HepG2 (cell line): ENCODE results near the gene HECTD1. TPM values are rescaled to one million over a fixed set of nuclear protein-coding genes. Genes with fewer than 3 reads are reported as not detected.

ENCODE experiments used
- ATAC-seq: fragments of 200-7000 bp; cut with Tn5 transposase; 3 replicates; pipeline ENCODE4 v1.9.1; 2020; ENCODE audit warnings: mild to moderate bottlenecking, moderate library complexity
- BruUV-seq: library from RNA; stranded (reverse); fragments of 400-500 nt; replicated peaks from 2 replicates; lab custom pipeline; 2021; lab: Mats Ljungman, UMichigan
- CTCF ChIA-PET: fragments of 300-600 bp; formaldehyde crosslinking; extraction: SDS; loops from one replicate; lab custom pipeline; 2021; ENCODE audit warnings: low total read pairs, inconsistent platforms, low intra/inter-chr PET ratio; lab: Yijun Ruan, JAX
- POLR2A ChIA-PET: fragments of 350-600 bp; sonication (Branson Sonifier 250); formaldehyde crosslinking; loops from one replicate; lab custom pipeline; 2020; ENCODE audit warnings: antibody characterized with exemption, inconsistent platforms; lab: Yijun Ruan, JAX
- DNase-seq: peaks from one replicate; pipeline ENCODE4 v3.0.0-alpha.2; 2015; ENCODE audit warnings: low spot score
- FAIRE-seq: peaks from 3 replicates; lab custom pipeline; 2011; peaks lifted over from hg19 to GRCh38; lab: Jason Lieb, UNC
- H2AFZ ChIP-seq: one replicate; pipeline ENCODE4 v1.6.1; 2011; ENCODE audit warnings: low read length, inconsistent platforms
- H3K27ac ChIP-seq: fragments of 300-600 bp; 3 replicates; pipeline ENCODE4 v1.8.0; 2011; ENCODE audit warnings: mixed run types, mild to moderate bottlenecking, mixed read lengths, low read length, inconsistent platforms; ENCODE audit not compliant: insufficient read depth; ENCODE audit errors: extremely low read length
- H3K27me3 ChIP-seq, 2 experiments: fragments of 200-600 bp in 1 of 2; 2 replicates in 1 of 2; 3 replicates in 1 of 2; pipeline versions ENCODE4 v1.6.0 to v1.8.0; 2011; ENCODE audit warnings: low read length in 2 of 2, mild to moderate bottlenecking in 2 of 2, moderate library complexity in 2 of 2, inconsistent platforms in 1 of 2; ENCODE audit not compliant: insufficient read depth in 2 of 2, control insufficient read depth in 1 of 2
- H3K36me3 ChIP-seq, 2 experiments: fragments of 200-600 bp in 1 of 2; replicated peaks in 1 of 2; 2 replicates in 1 of 2; 3 replicates in 1 of 2; pipeline versions ENCODE4 v1.5.1 to v1.8.0; 2011; ENCODE audit warnings: low read length in 2 of 2, inconsistent platforms in 1 of 2; ENCODE audit not compliant: insufficient read depth in 2 of 2, control insufficient read depth in 1 of 2
- H3K4me1 ChIP-seq: 2 replicates; pipeline ENCODE4 v1.5.1; 2012; ENCODE audit warnings: low read length, inconsistent platforms; ENCODE audit not compliant: insufficient read depth
- H3K4me2 ChIP-seq: 2 replicates; pipeline ENCODE4 v1.6.0; 2011; ENCODE audit warnings: low read depth, low read length, inconsistent platforms
- H3K4me3 ChIP-seq, 3 experiments: fragments of 200-600 bp in 1 of 3; sonication (generic), shearing (Covaris generic) in 1 of 3; replicated peaks in 1 of 3; 2 replicates each; pipeline ENCODE4 v1.5.1; 2011 to 2016; ENCODE audit warnings: low read length in 3 of 3, inconsistent platforms in 2 of 3, low read depth in 2 of 3, mild to moderate bottlenecking in 2 of 3, control low read depth in 1 of 3, mixed read lengths in 1 of 3; ENCODE audit not compliant: insufficient read depth in 1 of 3
- H3K79me2 ChIP-seq: one replicate; pipeline ENCODE4 v1.6.1; 2011; ENCODE audit warnings: low read length, inconsistent platforms; ENCODE audit not compliant: insufficient read depth
- H3K9ac ChIP-seq: 2 replicates; pipeline ENCODE4 v1.6.0; 2011; ENCODE audit warnings: mild to moderate bottlenecking, low read depth, low read length, inconsistent platforms; ENCODE audit not compliant: insufficient read depth
- H3K9me3 ChIP-seq: 2 replicates; pipeline ENCODE4 v1.5.1; 2012; ENCODE audit warnings: mild to moderate bottlenecking, low read length
- H4K20me1 ChIP-seq: 2 replicates; pipeline ENCODE4 v1.6.0; 2011; ENCODE audit warnings: inconsistent platforms, mild to moderate bottlenecking, low read length, moderate library complexity; ENCODE audit not compliant: insufficient read depth
- HMGXB4 ChIP-seq, 2 experiments: sonication (generic) in 1 of 2; formaldehyde crosslinking in 1 of 2; IDR thresholded peaks; 2 replicates each; pipeline versions ENCODE4 v1.4.0 to v1.6.1; 2018 to 2020; ENCODE audit warnings: missing genetic modification reagents in 2 of 2, borderline replicate concordance in 1 of 2, low read depth in 1 of 2, mild to moderate bottlenecking in 1 of 2, missing biosample characterization in 1 of 2
- HNF1A ChIP-seq, 2 experiments: sonication (generic) in 1 of 2; formaldehyde crosslinking in 1 of 2; IDR thresholded peaks; 2 replicates each; pipeline versions ENCODE4 v1.4.0 to v1.6.1; 2016 to 2020; ENCODE audit warnings: borderline replicate concordance in 1 of 2, low read depth in 1 of 2, mild to moderate bottlenecking in 1 of 2, missing genetic modification reagents in 1 of 2
- NFE2L1 ChIP-seq: sonication (generic); formaldehyde crosslinking; IDR thresholded peaks from 2 replicates; pipeline ENCODE4 v1.4.0; 2020; ENCODE audit warnings: missing genetic modification reagents, mild to moderate bottlenecking, borderline replicate concordance
- SYNCRIP ChIP-seq: fragments of 200-400 bp; formaldehyde crosslinking; IDR thresholded peaks from 2 replicates; pipeline ENCODE4 v1.6.1; 2018; ENCODE audit warnings: mild to moderate bottlenecking, low read depth, low read length; ENCODE audit not compliant: insufficient read depth
- TAF1 ChIP-seq: sonication (generic); formaldehyde crosslinking; IDR thresholded peaks from 2 replicates; pipeline ENCODE4 v1.4.0; 2020; ENCODE audit warnings: missing genetic modification reagents
- YY1 ChIP-seq: IDR thresholded peaks from 2 replicates; pipeline ENCODE4 v1.6.1; 2011; ENCODE audit warnings: low read length, low read depth, moderate library complexity, mild to moderate bottlenecking; ENCODE audit not compliant: insufficient read depth, insufficient replicate concordance
- ZFP82 ChIP-seq: sonication (generic); formaldehyde crosslinking; IDR thresholded peaks from 2 replicates; pipeline ENCODE4 v1.5.1; 2020; ENCODE audit warnings: mild to moderate bottlenecking, missing genetic modification reagents, borderline replicate concordance
- ZFX ChIP-seq: sonication (generic); formaldehyde crosslinking; IDR thresholded peaks from 2 replicates; pipeline ENCODE4 v1.4.0; 2020; ENCODE audit warnings: mild to moderate bottlenecking, low read depth, missing genetic modification reagents, moderate library complexity
- ZNF121 ChIP-seq: sonication (generic); formaldehyde crosslinking; IDR thresholded peaks from 2 replicates; pipeline ENCODE4 v1.5.0; 2020; ENCODE audit warnings: mild to moderate bottlenecking, missing genetic modification reagents
- ZNF605 ChIP-seq: sonication (generic); formaldehyde crosslinking; IDR thresholded peaks from 2 replicates; pipeline ENCODE4 v1.8.0; 2022; ENCODE audit warnings: mild to moderate bottlenecking, missing genetic modification reagents
- ZNF800 ChIP-seq: sonication (generic); formaldehyde crosslinking; IDR thresholded peaks from 2 replicates; pipeline ENCODE4 v1.4.0; 2020; ENCODE audit warnings: missing genetic modification reagents
- ZSCAN12 ChIP-seq: sonication (generic); formaldehyde crosslinking; IDR thresholded peaks from 2 replicates; pipeline ENCODE4 v1.9.0; 2021; ENCODE audit warnings: mild to moderate bottlenecking, missing genetic modification reagents
- WGBS: methylation state at CpG from one replicate; pipeline ENCODE4 v1.1.6; 2017; ENCODE audit warnings: low lambda C conversion rate; 5-methylcytosine and 5-hydroxymethylcytosine counted together
- in situ Hi-C: cut with HindIII; loops from 2 replicates; pipeline ENCODE4 v1.10.0; 2017; ENCODE audit warnings: low pct_unique_long_range_greater_than_20kb; ENCODE audit not compliant: extremely low pct_ligation_motif_present
- intact Hi-C: fragments of 100-400 bp; cut with micrococcal nuclease; formaldehyde crosslinking; loops from one replicate; pipeline ENCODE4 v1.10.0; 2022; ENCODE audit not compliant: unreplicated experiment
- polyA plus RNA-seq, 8 experiments: library from polyadenylated mRNA; depleted of rRNA in 3 of 8; stranded (reverse) in 7 of 8; unstranded in 1 of 8; fragments of >200 nt; fragmentation: Illumina TruSeq in 4 of 8; extraction: Trizol in 4 of 8; gene quantifications; 2 replicates each; pipeline versions ENCODE4 v1.2.1 to v1.2.3, GENCODE V29; 2011 to 2016; ENCODE audit warnings: low read depth in 4 of 8, missing spikeins in 1 of 8, mixed read lengths in 1 of 8; ENCODE audit not compliant: insufficient read depth in 1 of 8
- total RNA-seq, 5 experiments: library from RNA; depleted of rRNA; stranded (reverse); fragments of >200 nt; fragmentation: Illumina TruSeq; extraction: Trizol; gene quantifications; 2 replicates each; pipeline ENCODE4 v1.2.3, GENCODE V29; 2016; ENCODE audit warnings: low read depth in 1 of 5

The HECTD1 gene
- total and polyA plus RNA-seq, 2 of the 13 experiments (the other 11 are each of a cell fraction or from before 2014, with no cell fraction given) = 312 to 560 TPM

- peaks cover 6 to 25% of the 10 kb centered on the region in 2 experiments for H3K36me3 ChIP-seq
- intact Hi-C loops (loop anchor here (1.0 to 10.0 kb wide), 6 partner anchors 121 to 999 kb away; partner anchors contain the start of genes AP4S1, DTD2, HEATR5A and RNU6-7), in situ Hi-C loops (loop anchor here (5.0 kb wide), 2 partner anchors 56 to 151 kb away; no protein-coding TSS in a partner anchor)
- CTCF ChIA-PET = no interaction called here
- H3K4me3 ChIP-seq = peak overlapping the region; percentile 89 to 96 (median 95)
- ATAC-seq (peak; percentile 34), FAIRE-seq (peak; percentile 85), DNase-seq (peak; percentile 99)
- H3K27ac ChIP-seq = peak overlapping the region; percentile 94
- H3K9ac ChIP-seq = peak overlapping the region; percentile 100
- peaks cover 22% of the 10 kb centered on the region for H4K20me1 ChIP-seq
- H3K4me1 ChIP-seq = peaks cover 55% of the 10 kb centered on the region
- H2AFZ ChIP-seq = no peak overlapping the region
- H3K27me3 ChIP-seq = no peaks in the 10 kb centered on the region; a peak in 1 of 5 replicates
- TSS peak; percentile 65 for BruUV-seq
- WGBS = under 1% methylated on average over 9 of the region's 9 CpGs
- peak overlapping the region; percentile 82 for H3K4me2 ChIP-seq
- H3K79me2 ChIP-seq = peaks cover 64% of the 10 kb centered on the region
- H3K9me3 ChIP-seq = no peaks in the 10 kb centered on the region
- POLR2A ChIA-PET = interaction anchor here (0.6 to 5.9 kb wide), 19 partner anchors 9 to 332 kb away, joined by 3 to 323 read pairs (median 9); partner anchors contain the start of genes AP4S1, COCH, HEATR5A and STRN3
- TF ChIP-seq TAF1 (CRISPR knock-in tag) (peak; percentile 68; the same call in 1 of the 2 replicates), HNF1A (IDR thresholded peaks at IDR 0.05; ENCODE audit: low read depth) (0 out of 2 replicates have a peak, but pooled peaks have one; percentile 23), HNF1A (CRISPR knock-in tag; IDR thresholded peaks at IDR 0.05; ENCODE audit: borderline replicate concordance) (peak; percentile 66; the same call in 1 of the 2 replicates), YY1 (peak; percentile 47), ZNF121 (no peak), HMGXB4 (CRISPR knock-in tag; IDR thresholded peaks at IDR 0.05; ENCODE audit: borderline replicate concordance in 1 of 2, low read depth in 1 of 2) (peak in 1 of 2 experiments; percentile 92; a peak in 2 of 4 replicates), ZNF800 (CRISPR knock-in tag) (0 out of 2 replicates have a peak, but pooled peaks have one; percentile 71), SYNCRIP (no peak), ZSCAN12 (0 out of 2 replicates have a peak, but pooled peaks have one; percentile 74), ZFP82 (CRISPR knock-in tag) (no peak), ZNF605 (CRISPR knock-in tag) (no peak), NFE2L1 (CRISPR knock-in tag) (no peak), ZFX (CRISPR knock-in tag) (peak; percentile 76)
Measured at GRCh38 chr14:31205681-31206535, 1.7 kb downstream of the HECTD1 start.
